CD14-positive monocyte (primary cell): ENCODE measurements around the gene CRYBG3. TPM values are rescaled to one million over a fixed set of nuclear protein-coding genes. Genes with fewer than 3 reads are reported as not detected.

Source experiments
- DNase-seq, 3 donors: peaks; one replicate each; pipeline ENCODE4 v3.0.0-alpha.2; 2011 to 2022
- H2AFZ ChIP-seq: 2 replicates; pipeline ENCODE4 v1.6.0; 2012; ENCODE audit warnings: mild to moderate bottlenecking, low read depth, low read length, inconsistent platforms; ENCODE audit not compliant: insufficient read depth, poor library complexity, severe bottlenecking
- H3K27ac ChIP-seq, 2 donors: 1 replicate in 1 of 2; 2 replicates in 1 of 2; pipeline ENCODE4 v1.5.1; 2012 to 2013; ENCODE audit warnings: low read length in 2 of 2, control low read depth in 1 of 2, inconsistent platforms in 1 of 2, low read depth in 1 of 2, mild to moderate bottlenecking in 1 of 2
- H3K27me3 ChIP-seq, 2 donors: one replicate each; pipeline versions ENCODE4 v1.6.0 to v1.6.1; 2011 to 2013; ENCODE audit warnings: low read length in 2 of 2; ENCODE audit not compliant: control insufficient read depth in 2 of 2, insufficient read depth in 2 of 2
- H3K36me3 ChIP-seq, 2 donors: replicated peaks in 1 of 2; 1 replicate in 1 of 2; 2 replicates in 1 of 2; pipeline versions ENCODE4 v1.5.1 to v1.6.1; 2012 to 2013; ENCODE audit warnings: low read length in 2 of 2, control low read depth in 1 of 2, inconsistent platforms in 1 of 2, mild to moderate bottlenecking in 1 of 2; ENCODE audit not compliant: insufficient read depth in 2 of 2, control insufficient read depth in 1 of 2
- H3K4me1 ChIP-seq, 2 donors: 1 replicate in 1 of 2; 2 replicates in 1 of 2; pipeline versions ENCODE4 v1.5.1 to v1.6.1; 2012 to 2013; ENCODE audit warnings: low read length in 2 of 2, control low read depth in 1 of 2, inconsistent platforms in 1 of 2, mild to moderate bottlenecking in 1 of 2, moderate library complexity in 1 of 2; ENCODE audit not compliant: insufficient read depth in 2 of 2, control insufficient read depth in 1 of 2
- H3K4me2 ChIP-seq: replicated peaks from 2 replicates; pipeline ENCODE3; 2012; ENCODE audit warnings: low read length, moderate library complexity, mild to moderate bottlenecking; ENCODE audit not compliant: poor library complexity, severe bottlenecking; ENCODE audit errors: extremely low read depth
- H3K4me3 ChIP-seq, 3 experiments: fragments of 200-600 bp in 1 of 3; sonication (generic) in 1 of 3; replicated peaks in 1 of 3; 1 replicate in 2 of 3; 2 replicates in 1 of 3; pipeline ENCODE4 v1.5.1; 2011 to 2013; ENCODE audit warnings: low read length in 3 of 3, mild to moderate bottlenecking in 3 of 3, control low read depth in 2 of 3, low read depth in 2 of 3, inconsistent platforms in 1 of 3, moderate library complexity in 1 of 3
- H3K79me2 ChIP-seq: 2 replicates; pipeline ENCODE4 v1.6.0; 2012; ENCODE audit warnings: mild to moderate bottlenecking, control low read depth, inconsistent platforms, low read length, moderate library complexity; ENCODE audit not compliant: insufficient read depth
- H3K9ac ChIP-seq: 2 replicates; pipeline ENCODE4 v1.6.0; 2017; ENCODE audit warnings: low read length, mild to moderate bottlenecking; ENCODE audit not compliant: insufficient read depth, poor library complexity, severe bottlenecking
- H3K9me3 ChIP-seq, 2 donors: replicated peaks in 1 of 2; 1 replicate in 1 of 2; 2 replicates in 1 of 2; pipeline versions ENCODE4 v1.5.1 to v1.6.1; 2012 to 2013; ENCODE audit warnings: low read length in 2 of 2, control low read depth in 1 of 2; ENCODE audit not compliant: control insufficient read depth in 1 of 2, insufficient read depth in 1 of 2
- H4K20me1 ChIP-seq: 2 replicates; pipeline ENCODE4 v1.6.0; 2012; ENCODE audit warnings: mild to moderate bottlenecking, low read length, control low read depth, moderate library complexity; ENCODE audit not compliant: insufficient read depth
- H3K27ac Mint-ChIP-seq, 7 donors: one replicate each; pipeline ENCODE4 v1.8.0; 2020; ENCODE audit warnings: mild to moderate bottlenecking in 7 of 7, mixed read lengths in 7 of 7, moderate library complexity in 6 of 7, inconsistent platforms in 2 of 7
- H3K27me3 Mint-ChIP-seq, 3 donors: one replicate each; pipeline ENCODE4 v1.8.0; 2021 to 2022; ENCODE audit warnings: low read depth in 3 of 3, mild to moderate bottlenecking in 3 of 3, mixed read lengths in 3 of 3, moderate library complexity in 3 of 3, inconsistent platforms in 1 of 3
- H3K36me3 Mint-ChIP-seq, 2 donors: one replicate each; pipeline ENCODE4 v1.8.0; 2020; ENCODE audit warnings: mixed read lengths in 2 of 2, inconsistent platforms in 1 of 2, mild to moderate bottlenecking in 1 of 2
- H3K4me1 Mint-ChIP-seq: one replicate; pipeline ENCODE4 v1.8.0; 2020; ENCODE audit warnings: mild to moderate bottlenecking, mixed read lengths
- H3K4me3 Mint-ChIP-seq, 2 donors: one replicate each; pipeline ENCODE4 v1.8.0; 2020; ENCODE audit warnings: mild to moderate bottlenecking in 2 of 2, mixed read lengths in 2 of 2, moderate library complexity in 1 of 2
- H3K9me3 Mint-ChIP-seq, 7 donors: one replicate each; pipeline ENCODE4 v1.8.0; 2020 to 2022; ENCODE audit warnings: mixed read lengths in 7 of 7, mild to moderate bottlenecking in 6 of 7, moderate library complexity in 6 of 7, inconsistent platforms in 2 of 7
- WGBS: methylation state at CpG from one replicate; pipeline ENCODE4 v1.1.5; 2013; ENCODE audit warnings: missing lambda C conversion rate; ENCODE audit not compliant: insufficient coverage; 5-methylcytosine and 5-hydroxymethylcytosine counted together
- intact Hi-C, 2 donors: fragments of 100-400 bp; cut with micrococcal nuclease; formaldehyde crosslinking; loops; one replicate each; pipeline versions ENCODE4 v1.15.0 to v1.15.1; 2023
- polyA plus RNA-seq, 3 donors: library from polyadenylated mRNA; depleted of rRNA in 1 of 3; unstranded in 2 of 3; stranded (reverse) in 1 of 3; fragments of 300-500 nt in 2 of 3; fragments of >200 nt in 1 of 3; fragmentation: Illumina TruSeq in 2 of 3; gene quantifications; 1 replicate in 2 of 3; 2 replicates in 1 of 3; pipeline ENCODE4 v1.2.3, GENCODE V29; 2012 to 2021
- TF ChIP-seq, protein P1 (sequence below): fragments of 200-600 bp; IDR thresholded peaks from one replicate; pipeline ENCODE4 v1.8.0; 2022; ENCODE audit warnings: antibody characterized with exemption, mild to moderate bottlenecking

Gene CRYBG3
- polyA plus RNA-seq, 3 donors: 2.3 to 6.8 (median 5.3) TPM

DNA sequence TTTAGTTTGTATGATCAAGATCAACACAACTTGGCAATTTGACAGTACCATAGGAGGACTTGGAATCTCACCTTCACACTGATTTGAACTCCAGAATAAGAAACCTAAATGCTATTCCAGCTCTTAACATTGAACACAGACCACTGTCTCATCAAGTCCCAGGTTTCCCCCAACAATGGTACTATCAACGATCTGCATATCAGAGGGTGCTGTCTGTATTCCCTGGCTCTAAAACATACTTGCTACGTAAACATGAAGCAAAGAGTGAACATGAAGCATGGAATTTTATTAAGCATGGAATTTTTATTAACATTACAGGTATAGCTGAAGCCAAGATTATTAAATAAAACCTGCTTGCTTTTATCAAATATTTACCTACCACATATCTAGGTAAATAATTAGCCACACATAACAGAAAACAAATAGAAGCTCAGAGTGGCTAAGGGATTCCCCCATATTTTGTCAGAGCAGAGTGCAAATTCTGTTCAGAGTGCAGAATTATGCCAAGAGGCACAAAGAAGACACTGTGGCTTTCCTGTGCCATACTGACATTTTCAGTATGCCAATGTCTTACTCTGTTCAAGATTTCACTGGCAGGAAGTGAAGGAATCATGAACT, 172.6 kb downstream of the CRYBG3 start:
- no peak for DNase-seq
- Histone ChIP-seq H3K79me2 (no peaks in the 10 kb centered on the region), H2AFZ (no peak overlapping the region), H3K9me3 (no peaks in the 10 kb centered on the region), H3K4me1 (peaks cover 9 to 12% of the 10 kb centered on the region in 2 donors), H3K27me3 (no peaks in the 10 kb centered on the region), H3K27ac (no peak overlapping the region), H3K4me3 (no peak overlapping the region), H3K4me2 (no peak overlapping the region), H3K36me3 (no peaks in the 10 kb centered on the region), H3K9ac (no peak overlapping the region), H4K20me1 (no peaks in the 10 kb centered on the region)
- Mint-ChIP-seq H3K36me3 (no peaks in the 10 kb centered on the region), H3K27me3 (peaks cover 0 to 1% (median 0%) of the 10 kb centered on the region in 3 donors), H3K4me1 (peaks cover 15% of the 10 kb centered on the region), H3K27ac (no peak overlapping the region), H3K9me3 (peaks cover 0 to 3% (median 0%) of the 10 kb centered on the region in 7 donors), H3K4me3 (no peak overlapping the region)
- TF ChIP-seq, protein P1, sequence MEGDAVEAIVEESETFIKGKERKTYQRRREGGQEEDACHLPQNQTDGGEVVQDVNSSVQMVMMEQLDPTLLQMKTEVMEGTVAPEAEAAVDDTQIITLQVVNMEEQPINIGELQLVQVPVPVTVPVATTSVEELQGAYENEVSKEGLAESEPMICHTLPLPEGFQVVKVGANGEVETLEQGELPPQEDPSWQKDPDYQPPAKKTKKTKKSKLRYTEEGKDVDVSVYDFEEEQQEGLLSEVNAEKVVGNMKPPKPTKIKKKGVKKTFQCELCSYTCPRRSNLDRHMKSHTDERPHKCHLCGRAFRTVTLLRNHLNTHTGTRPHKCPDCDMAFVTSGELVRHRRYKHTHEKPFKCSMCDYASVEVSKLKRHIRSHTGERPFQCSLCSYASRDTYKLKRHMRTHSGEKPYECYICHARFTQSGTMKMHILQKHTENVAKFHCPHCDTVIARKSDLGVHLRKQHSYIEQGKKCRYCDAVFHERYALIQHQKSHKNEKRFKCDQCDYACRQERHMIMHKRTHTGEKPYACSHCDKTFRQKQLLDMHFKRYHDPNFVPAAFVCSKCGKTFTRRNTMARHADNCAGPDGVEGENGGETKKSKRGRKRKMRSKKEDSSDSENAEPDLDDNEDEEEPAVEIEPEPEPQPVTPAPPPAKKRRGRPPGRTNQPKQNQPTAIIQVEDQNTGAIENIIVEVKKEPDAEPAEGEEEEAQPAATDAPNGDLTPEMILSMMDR: no peak
- no CpG with 5 or more reads among the region's 2 CpGs for WGBS
- intact Hi-C loops: no loop called here

Other genes starting within 250 kb of the CRYBG3 start
- 1 to 10 TPM in 2 of 3 donors, under 1 TPM in 1; 0.76 to 2.3 (median 1.8) TPM for gene ARL6, start 57.3 kb upstream of the CRYBG3 start, polyA plus RNA-seq
- gene RIOX2, start 150.4 kb downstream of the CRYBG3 start, polyA plus RNA-seq: 10 to 100 TPM; 15.3 to 18.7 (median 18.3) TPM
- gene GABRR3, start 213.3 kb downstream of the CRYBG3 start, polyA plus RNA-seq: not detected